ENCODE results near the gene NGEF. TPM values are rescaled to one million over a fixed set of nuclear protein-coding genes. Genes with fewer than 3 reads are reported as not detected.
A peak's percentile ranks its signal among the peaks of the same experiment; 100 is the strongest.

Gene NGEF
- total and polyA plus RNA-seq, 8 donors = 3.3 to 7.1 (median 5.4) TPM

- Histone ChIP-seq H3K9me3 (no peaks in the 10 kb centered on the region), H3K27me3 (no peaks in the 10 kb centered on the region), H3K4me1 (no peaks in the 10 kb centered on the region), H3K4me3 (no peak overlapping the region), H3K36me3 (no peaks in the 10 kb centered on the region), H3K27ac (no peak overlapping the region)
- TF ChIP-seq CTCF (IDR thresholded peaks at IDR 0.05) = no peak
- DNase-seq (no peak), FAIRE-seq (no peak), ATAC-seq (no peak)
- intact Hi-C loops (cut with DNase I) = no loop called here
- WGBS, 2 donors = 76 to 90% methylated on average over 11 of the region's 11 CpGs
These were observed 29.4 kb downstream of the NGEF start for GRCh38 chr2:232983669-232984140.

GRCh38 chr2:232982926-232983668 is 30.0 kb downstream of the NGEF start:
- ATAC-seq (no peak), DNase-seq (peak in 1 of 6 donors; percentile 30), FAIRE-seq (no peak)
- no peaks in the 10 kb centered on the region for H3K27me3 ChIP-seq
- TF ChIP-seq CTCF (IDR thresholded peaks at IDR 0.05) = no peak
- WGBS, 2 donors = 66 to 68% methylated on average over 15 of the region's 15 CpGs
- no peaks in the 10 kb centered on the region for H3K36me3 ChIP-seq
- H3K27ac ChIP-seq = no peak overlapping the region
- intact Hi-C loops (cut with DNase I) = no loop called here
- H3K9me3 ChIP-seq = no peaks in the 10 kb centered on the region
- no peak overlapping the region for H3K4me3 ChIP-seq
- H3K4me1 ChIP-seq = no peaks in the 10 kb centered on the region

GRCh38 chr2:232981767-232982360 is 31.2 kb downstream of the NGEF start:
- intact Hi-C loops (cut with DNase I) = no loop called here
- no peak for FAIRE-seq
- Histone ChIP-seq H3K27me3 (no peaks in the 10 kb centered on the region), H3K9me3 (no peaks in the 10 kb centered on the region), H3K27ac (no peak overlapping the region), H3K4me3 (no peak overlapping the region), H3K4me1 (no peaks in the 10 kb centered on the region), H3K36me3 (no peaks in the 10 kb centered on the region)
- WGBS, 2 donors = 72 to 75% methylated on average over 5 of the region's 5 CpGs
- ATAC-seq = peak in 2 of 4 donors; percentile 20 to 33
- no peak for TF ChIP-seq CTCF (IDR thresholded peaks at IDR 0.05)
- DNase-seq = peak in 1 of 6 donors; percentile 34

- FAIRE-seq (no peak), ATAC-seq (peak in 1 of 4 donors; percentile 32), DNase-seq (peak in 1 of 6 donors; percentile 26)
- no peak for TF ChIP-seq CTCF (IDR thresholded peaks at IDR 0.05)
- H3K27ac ChIP-seq = no peak overlapping the region
- H3K36me3 ChIP-seq = no peaks in the 10 kb centered on the region
- H3K4me1 ChIP-seq = no peaks in the 10 kb centered on the region
- H3K4me3 ChIP-seq = no peak overlapping the region
- intact Hi-C loops (cut with DNase I) = no loop called here
- WGBS, 2 donors = 48 to 61% methylated on average over 7 of the region's 7 CpGs
- no peaks in the 10 kb centered on the region for H3K9me3 ChIP-seq
- no peaks in the 10 kb centered on the region for H3K27me3 ChIP-seq
These were observed 31.7 kb downstream of the NGEF start for GRCh38 chr2:232981356-232981755.

- ATAC-seq (no peak), FAIRE-seq (no peak), DNase-seq (peak in 1 of 6 donors; percentile 39)
- intact Hi-C loops (cut with DNase I) = no loop called here
- Histone ChIP-seq H3K27ac (no peak overlapping the region), H3K4me1 (no peaks in the 10 kb centered on the region), H3K27me3 (no peaks in the 10 kb centered on the region), H3K9me3 (no peaks in the 10 kb centered on the region), H3K36me3 (no peaks in the 10 kb centered on the region), H3K4me3 (no peak overlapping the region)
- 81 to 95% methylated on average over 7 of the region's 7 CpGs for WGBS, 2 donors
- TF ChIP-seq CTCF (IDR thresholded peaks at IDR 0.05) = no peak
These were observed 32.4 kb downstream of the NGEF start for GRCh38 chr2:232980683-232981082.
